GM21576 (cell line): Measurements from ENCODE around the gene CRTC1.
"Not testable (repeated sequence)": the region's sequence is repeated elsewhere in the genome, so short reads cannot be mapped to it uniquely, and the experiment has no call there.

Source experiments
- ATAC-seq: cut with Tn5 transposase; IDR thresholded peaks from one replicate; pipeline ENCODE4 v1.9.1; 2021; ENCODE audit warnings: mild to moderate bottlenecking, moderate library complexity; ENCODE audit not compliant: unreplicated experiment

The CRTC1 gene

DNA sequence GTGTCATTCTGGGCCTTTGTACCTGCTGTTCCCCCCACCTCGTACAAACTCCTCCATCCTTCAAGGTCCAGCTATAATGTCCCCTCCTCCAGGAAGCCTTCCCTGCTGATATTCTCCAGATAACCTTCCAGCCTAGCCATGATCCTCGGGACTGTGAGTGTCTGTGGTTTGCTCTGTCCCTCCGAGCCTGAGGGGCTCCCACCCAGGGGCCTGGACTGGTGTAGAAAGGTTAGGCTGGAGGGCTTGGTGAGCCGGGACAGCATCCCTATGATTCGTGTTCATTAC, 110.5 kb downstream of the CRTC1 start:
- ATAC-seq = no peak

DNA sequence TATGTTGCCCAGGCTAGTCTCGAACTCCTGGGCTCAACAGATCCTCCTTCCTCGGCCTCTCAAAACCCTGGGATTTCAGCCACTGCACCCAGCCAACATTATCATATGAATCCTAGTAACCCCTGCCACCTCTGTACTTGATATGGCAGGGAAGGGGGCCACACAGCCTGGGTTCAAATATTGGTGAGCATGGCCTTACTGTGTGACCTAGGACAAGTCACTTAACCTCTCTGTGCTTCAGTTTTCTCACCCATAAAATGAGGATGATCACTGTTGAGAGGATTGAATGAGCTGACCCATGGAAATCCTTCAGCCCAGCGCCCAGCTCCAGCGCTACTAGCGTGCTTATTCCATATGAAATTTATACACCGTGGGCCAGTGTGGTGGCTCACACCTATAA, 111.2 kb downstream of the CRTC1 start:
- ATAC-seq = no peak

DNA sequence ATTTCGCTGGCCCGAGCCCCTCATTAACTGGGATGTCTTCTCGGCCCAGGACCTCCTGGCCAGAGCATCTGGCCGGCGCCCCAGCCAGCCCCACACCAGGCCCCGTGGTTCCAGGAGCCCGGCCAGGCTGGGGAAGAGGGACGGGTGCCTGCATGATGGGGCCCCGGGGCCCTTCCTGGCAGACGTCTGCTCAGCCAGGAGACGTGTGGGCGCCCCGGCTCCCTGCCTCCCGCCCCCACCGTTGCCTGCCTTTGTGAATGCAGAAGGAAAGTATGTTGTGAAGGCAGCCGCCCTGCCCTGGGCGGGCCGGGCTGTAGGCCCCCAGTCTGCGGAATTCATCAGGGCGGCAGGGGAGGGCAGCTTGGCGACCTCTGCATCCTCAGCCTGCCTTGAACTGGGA, 112.1 kb downstream of the CRTC1 start:
- no peak for ATAC-seq

GRCh38 chr19:18796239-18796638, 112.8 kb downstream of the CRTC1 start:
- no peak for ATAC-seq

DNA sequence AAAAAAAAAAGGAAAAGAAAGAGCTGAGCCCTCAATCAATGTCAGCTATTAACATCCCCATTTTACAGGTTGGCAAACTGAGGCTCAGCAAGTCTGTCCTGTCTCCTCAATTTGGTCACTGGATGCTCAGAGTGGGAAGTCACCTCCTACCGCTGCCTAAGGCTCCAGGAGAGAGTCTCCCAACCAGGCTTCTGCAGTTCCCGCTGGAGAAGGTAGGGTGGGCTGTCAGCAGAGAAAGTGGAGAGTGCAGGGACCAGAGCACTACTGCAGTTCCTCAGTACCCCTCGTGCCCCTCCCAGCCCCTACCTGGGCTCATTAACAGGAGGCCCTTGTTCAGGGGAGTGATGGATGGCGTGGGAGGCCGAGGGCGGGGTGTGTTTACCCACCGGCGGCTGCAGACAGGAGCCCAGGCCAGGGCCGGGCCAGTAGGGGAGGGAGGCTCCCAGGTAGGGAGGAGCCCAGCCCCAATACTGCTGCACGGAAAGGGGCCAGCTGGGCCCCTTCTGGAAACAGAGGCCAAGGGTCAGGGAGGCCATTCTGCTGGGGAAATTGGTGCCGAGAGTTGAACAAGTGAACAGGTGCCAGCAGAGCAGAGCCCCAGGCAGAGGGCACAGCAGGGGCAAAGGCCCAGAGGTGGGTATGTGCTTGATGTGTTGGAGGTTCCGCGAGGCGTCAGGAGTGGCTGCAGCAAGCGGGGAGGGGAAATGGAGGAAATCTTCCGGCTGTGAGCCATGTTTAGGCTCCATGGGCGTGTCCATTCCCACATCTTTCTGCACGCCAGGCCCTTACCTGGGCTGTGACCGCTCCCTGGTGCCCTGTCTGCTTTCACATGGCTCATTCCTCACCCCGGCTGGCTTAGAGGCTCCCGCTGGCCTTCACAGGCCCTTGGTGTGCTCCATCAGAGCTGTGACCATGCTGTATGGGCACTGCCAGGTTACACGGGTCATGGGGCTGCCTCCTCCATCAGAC, 115.2 kb downstream of the CRTC1 start:
- no peak for ATAC-seq

DNA sequence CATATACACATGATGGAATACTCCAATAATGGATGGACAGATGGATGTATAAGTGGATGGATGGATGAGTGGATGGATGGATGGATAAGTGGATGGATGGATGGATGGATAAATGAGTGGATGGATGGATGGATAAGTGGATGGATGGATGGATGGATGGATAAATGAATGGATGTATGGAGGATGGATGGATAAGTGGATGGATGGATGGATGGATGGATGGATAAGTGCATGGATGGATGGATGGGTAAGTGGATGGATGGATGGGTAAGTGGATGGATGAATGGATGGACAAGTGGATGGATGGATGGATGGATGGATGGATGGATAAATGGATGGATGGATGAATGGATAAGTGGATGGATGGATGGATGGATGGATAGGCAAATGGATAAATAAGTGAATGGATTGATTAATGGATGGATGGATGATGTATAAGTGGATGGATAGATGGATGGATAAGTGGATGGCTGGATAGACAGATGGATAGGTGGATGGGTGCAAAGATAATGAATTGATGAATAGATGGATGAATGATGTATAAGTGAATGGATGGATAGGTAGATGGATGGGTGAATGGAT, 116.0 kb downstream of the CRTC1 start:
- no peak for ATAC-seq

- no peak for ATAC-seq
Measured at GRCh38 chr19:18800079-18800478, 116.6 kb downstream of the CRTC1 start.

DNA sequence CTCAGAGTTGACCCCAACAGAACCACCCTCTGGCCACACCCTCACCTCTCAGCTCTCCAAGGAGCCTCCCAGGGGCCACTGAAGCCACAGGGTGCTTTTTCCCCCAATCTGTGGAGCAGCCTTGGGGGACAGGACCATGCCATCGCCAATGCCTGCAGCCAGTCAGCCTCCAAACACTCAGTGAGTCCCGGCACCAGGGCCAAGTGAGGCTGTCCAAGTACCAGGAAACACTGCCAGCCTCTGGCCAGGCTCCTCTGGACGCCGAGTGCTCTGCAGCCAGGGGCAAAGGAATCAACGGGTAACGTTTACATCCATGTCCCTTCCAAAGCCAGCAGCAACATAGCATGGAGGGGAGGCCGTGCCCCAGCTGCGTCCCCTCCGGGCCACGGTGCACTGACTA, 117.2 kb downstream of the CRTC1 start:
- ATAC-seq = no peak

DNA sequence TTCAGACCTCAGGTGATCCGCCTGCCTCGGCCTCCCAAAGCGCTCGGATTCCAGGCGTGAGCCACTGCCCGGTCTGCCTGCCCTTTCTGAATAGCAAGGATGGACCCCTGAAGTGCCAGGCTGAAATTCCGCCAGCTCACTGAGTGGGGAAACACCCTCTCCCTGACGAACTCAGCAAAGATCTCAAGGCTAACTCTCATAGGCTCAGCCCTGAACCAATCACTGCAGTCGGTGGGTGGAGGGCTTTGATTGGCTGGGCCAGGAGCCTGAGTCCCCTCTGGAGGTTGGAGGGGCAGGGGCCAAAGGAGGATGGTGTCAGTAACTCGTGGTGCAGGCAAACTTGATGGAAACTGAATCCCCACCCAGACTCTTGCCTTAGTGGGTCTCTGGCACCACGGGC, 118.9 kb downstream of the CRTC1 start:
- ATAC-seq = no peak

- no peak for ATAC-seq
Measured at GRCh38 chr19:18803550-18804138, 120.2 kb downstream of the CRTC1 start.

- no peak for ATAC-seq
Measured at GRCh38 chr19:18804139-18804601, 120.7 kb downstream of the CRTC1 start.

GRCh38 chr19:18804643-18805042, 121.2 kb downstream of the CRTC1 start:
- no peak for ATAC-seq

GRCh38 chr19:18807861-18808331, 124.4 kb downstream of the CRTC1 start:
- no peak for ATAC-seq

DNA sequence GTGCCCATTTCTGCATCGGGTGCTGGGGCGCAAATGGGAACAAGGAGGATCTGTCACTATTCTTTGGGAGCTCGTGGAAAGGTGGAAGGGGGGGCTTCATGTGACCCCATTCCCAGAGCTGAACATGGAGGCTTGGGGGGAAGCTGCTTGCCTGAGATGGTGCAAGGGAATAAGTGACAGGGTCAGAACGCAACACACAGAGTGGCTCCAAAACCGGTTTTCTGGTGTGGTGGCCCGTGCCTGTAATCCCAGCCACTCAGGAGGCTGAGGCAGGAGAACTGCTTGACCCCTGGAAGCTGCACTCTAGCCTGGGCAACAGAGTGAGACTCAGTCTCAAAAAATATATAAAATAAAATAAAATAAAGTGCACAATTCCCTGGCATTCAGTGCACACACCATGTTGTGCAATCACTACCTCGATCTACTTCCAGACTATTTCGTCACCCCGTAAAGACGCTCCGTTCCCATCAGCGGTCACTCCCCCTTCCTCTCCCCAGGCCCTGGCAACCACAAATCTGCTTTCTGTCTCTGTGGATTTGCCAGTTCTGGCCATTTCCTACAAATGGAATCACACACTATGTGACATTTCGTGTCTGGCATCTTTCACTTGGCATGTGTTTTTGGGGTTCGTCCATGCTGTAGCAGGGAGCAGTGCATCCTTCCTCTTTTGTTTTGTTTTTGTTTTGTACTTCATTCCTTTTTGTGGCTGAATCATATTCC, 125.8 kb downstream of the CRTC1 start:
- ATAC-seq = no peak

DNA sequence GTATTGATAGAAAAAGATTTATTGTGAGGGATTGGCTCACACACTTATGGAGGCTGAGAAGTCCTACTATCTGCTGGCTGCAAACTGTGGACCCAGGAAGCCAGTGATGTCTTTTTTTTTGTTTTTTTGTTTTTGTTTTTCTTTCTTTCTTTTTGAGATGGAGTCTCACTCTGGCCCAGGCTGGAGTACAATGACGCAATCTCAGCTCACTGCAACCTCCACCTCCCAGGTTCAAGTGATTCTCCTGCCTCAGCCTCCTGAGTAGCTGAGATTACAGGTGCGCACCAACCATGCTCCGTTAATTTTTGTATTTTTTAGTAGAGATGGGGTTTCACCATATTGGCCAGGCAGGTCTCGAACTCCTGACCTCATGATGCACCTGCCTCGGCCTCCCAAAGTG, 128.2 kb downstream of the CRTC1 start:
- ATAC-seq = not testable (repeated sequence)

- no peak for ATAC-seq
Measured at GRCh38 chr19:18814063-18814462, 130.6 kb downstream of the CRTC1 start.

DNA sequence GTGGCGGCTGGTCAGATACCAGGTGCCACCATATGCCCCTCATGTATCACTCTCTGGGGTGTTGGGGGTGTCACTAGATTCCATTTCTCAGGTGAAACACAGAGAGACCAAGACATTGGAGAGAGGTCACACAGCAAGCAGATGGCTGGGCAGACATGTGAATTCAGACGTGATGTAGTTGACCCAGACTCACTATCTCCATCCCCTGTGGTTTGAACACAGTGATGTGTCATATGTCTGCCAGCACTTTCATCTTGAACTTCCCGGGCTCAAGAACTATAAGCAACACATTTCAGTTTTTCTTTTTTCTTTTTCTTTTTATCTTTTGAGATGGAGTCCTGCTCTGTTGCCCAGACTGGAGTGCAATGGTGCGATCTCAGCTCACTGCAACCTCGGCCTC, 132.2 kb downstream of the CRTC1 start:
- no peak for ATAC-seq

DNA sequence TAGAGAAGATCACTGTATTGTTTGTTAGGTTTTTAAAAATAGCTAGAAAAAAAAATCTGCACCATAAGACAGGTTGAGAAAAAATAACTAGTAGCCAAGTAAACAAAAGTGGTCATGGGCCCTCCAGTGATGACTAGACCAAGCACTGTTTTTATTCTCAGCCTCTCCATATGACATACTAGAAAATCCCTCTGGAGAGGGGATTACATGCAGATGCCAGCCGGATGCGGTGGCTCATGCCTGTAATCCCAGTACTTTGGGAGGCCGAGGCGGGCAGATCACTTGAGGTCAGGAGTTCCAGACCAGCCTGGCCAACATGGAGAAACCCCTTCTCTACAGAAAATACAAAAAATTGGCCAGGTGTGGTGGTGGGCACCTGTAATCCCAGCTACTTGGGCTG, 133.2 kb downstream of the CRTC1 start:
- not testable (repeated sequence) for ATAC-seq

GRCh38 chr19:18817574-18817973, 134.1 kb downstream of the CRTC1 start:
- ATAC-seq = no peak

- ATAC-seq = no peak
Measured at GRCh38 chr19:18828786-18829185, 145.3 kb downstream of the CRTC1 start.

DNA sequence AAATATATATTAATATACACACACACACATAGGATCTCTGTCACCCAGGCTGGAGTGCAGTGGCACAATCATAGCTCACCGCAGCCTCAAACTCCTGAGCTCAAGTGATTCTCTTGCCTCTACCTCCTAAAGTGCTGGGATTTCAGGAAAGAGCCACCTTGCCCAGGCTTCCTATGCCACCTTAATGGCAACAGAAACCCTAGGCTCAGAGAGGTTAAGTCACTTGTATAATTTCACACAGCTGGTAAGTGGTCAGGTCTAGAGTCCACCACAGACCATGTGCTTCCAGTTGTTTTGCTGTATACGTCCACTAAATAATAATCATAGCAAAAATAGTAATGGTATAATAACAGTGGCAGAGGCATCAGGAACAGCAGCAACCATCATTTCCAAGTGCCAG, 147.0 kb downstream of the CRTC1 start:
- ATAC-seq = no peak
